ENCODE results near the gene RNF121. TPM values are rescaled to one million over a fixed set of nuclear protein-coding genes. Genes with fewer than 3 reads are reported as not detected.

Gene RNF121
- total and polyA plus RNA-seq, 2 of the 13 experiments (the other 11 are each of a cell fraction or from before 2014, with no cell fraction given) = 28.6 to 44.3 TPM

DNA sequence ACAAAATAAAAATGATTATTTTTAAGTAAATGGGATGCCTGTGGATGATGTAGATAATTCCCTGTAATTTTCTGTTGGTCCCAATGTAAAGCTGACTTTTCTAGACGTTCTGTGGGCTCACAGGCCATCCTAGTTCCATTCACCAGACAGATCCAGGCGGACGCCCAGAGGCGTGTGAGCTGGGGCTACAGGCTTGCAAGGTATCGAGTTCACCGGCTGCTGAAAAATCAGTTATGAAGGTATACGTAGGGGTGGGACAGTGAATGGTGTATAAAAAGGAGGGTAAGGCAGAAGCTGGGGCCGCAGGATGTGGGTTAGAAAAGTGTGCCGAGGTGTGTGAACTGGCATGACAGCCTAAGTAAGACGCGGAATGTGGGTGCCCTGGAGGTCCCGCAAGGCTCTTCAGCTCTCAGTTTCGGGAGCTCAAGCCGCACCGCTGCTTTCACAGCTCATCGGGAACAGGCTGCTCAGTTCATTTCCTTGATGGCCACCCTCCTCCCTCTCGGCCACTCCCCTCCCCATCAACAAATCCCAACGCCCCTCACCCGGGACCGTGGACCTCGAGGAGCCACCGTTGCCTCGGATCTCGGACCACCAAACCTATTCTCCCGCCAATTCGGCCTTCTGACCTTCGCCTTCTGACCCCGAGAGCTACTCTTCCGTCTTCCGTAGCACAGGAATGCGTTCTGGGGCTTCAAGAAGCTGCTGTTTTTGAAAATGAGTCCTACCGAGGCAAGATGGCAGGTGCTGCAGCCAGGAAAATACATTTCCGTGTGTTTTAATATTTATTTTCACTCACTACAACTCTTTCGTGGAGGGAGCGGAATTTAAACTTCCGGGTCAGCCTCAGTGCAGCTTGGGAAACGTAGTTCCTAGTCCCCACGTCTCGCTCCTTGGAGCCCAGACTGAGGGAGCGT, 768 bp upstream of the RNF121 start, which contains the start of gene XNDC1N (continued):
- TF ChIP-seq, protein P1, sequence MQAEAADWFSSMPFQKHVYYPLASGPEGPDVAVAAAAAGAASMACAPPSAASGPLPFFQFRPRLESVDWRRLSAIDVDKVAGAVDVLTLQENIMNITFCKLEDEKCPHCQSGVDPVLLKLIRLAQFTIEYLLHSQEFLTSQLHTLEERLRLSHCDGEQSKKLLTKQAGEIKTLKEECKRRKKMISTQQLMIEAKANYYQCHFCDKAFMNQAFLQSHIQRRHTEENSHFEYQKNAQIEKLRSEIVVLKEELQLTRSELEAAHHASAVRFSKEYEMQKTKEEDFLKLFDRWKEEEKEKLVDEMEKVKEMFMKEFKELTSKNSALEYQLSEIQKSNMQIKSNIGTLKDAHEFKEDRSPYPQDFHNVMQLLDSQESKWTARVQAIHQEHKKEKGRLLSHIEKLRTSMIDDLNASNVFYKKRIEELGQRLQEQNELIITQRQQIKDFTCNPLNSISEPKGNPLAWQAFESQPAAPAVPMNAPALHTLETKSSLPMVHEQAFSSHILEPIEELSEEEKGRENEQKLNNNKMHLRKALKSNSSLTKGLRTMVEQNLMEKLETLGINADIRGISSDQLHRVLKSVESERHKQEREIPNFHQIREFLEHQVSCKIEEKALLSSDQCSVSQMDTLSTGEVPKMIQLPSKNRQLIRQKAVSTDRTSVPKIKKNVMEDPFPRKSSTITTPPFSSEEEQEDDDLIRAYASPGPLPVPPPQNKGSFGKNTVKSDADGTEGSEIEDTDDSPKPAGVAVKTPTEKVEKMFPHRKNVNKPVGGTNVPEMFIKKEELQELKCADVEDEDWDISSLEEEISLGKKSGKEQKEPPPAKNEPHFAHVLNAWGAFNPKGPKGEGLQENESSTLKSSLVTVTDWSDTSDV (CRISPR knock-in tag; IDR thresholded peaks at IDR 0.05) = no peak
- TF ChIP-seq ATF7 (IDR thresholded peaks at IDR 0.05) (no peak), ATF7 (CRISPR knock-in tag; IDR thresholded peaks at IDR 0.05) (no peak), SAFB2 (CRISPR knock-in tag; IDR thresholded peaks at IDR 0.05; ENCODE audit: borderline replicate concordance, low read depth) (no peak), SNAPC2 (CRISPR knock-in tag; IDR thresholded peaks at IDR 0.05) (no peak), ZNF34 (CRISPR knock-in tag; IDR thresholded peaks at IDR 0.05; ENCODE audit: borderline replicate concordance) (no peak), ZNF263 (CRISPR knock-in tag; IDR thresholded peaks at IDR 0.05) (no peak), RFX1 (IDR thresholded peaks at IDR 0.05) (no peak), GABPB1 (CRISPR knock-in tag; IDR thresholded peaks at IDR 0.05) (peak; percentile 97), MIER2 (CRISPR knock-in tag; IDR thresholded peaks at IDR 0.05) (no peak), ZNF775 (CRISPR knock-in tag; IDR thresholded peaks at IDR 0.05; ENCODE audit: borderline replicate concordance) (no peak), THAP11 (CRISPR knock-in tag; IDR thresholded peaks at IDR 0.05) (peak; percentile 98), ZNF225 (CRISPR knock-in tag; IDR thresholded peaks at IDR 0.05) (no peak), ZNF24 (IDR thresholded peaks at IDR 0.05) (no peak), ZSCAN20 (CRISPR knock-in tag; IDR thresholded peaks at IDR 0.05; ENCODE audit: borderline replicate concordance) (0 out of 2 replicates have a peak, but pooled peaks have one; percentile 33), FOXP1 (IDR thresholded peaks at IDR 0.05) (no peak), FOXP1 (CRISPR knock-in tag; IDR thresholded peaks at IDR 0.05) (no peak), REL (CRISPR knock-in tag; conservative IDR thresholded peaks at IDR 0.05) (peak; percentile 82; the same call in 1 of the 2 replicates), ZNF138 (CRISPR knock-in tag; IDR thresholded peaks at IDR 0.05; ENCODE audit: low read depth) (0 out of 2 replicates have a peak, but pooled peaks have one; percentile 67), ZNF496 (CRISPR knock-in tag; IDR thresholded peaks at IDR 0.05; ENCODE audit: insufficient replicate concordance) (no peak), ATAD3A (CRISPR knock-in tag; IDR thresholded peaks at IDR 0.05) (no peak)
- TF ChIP-seq, protein P2, sequence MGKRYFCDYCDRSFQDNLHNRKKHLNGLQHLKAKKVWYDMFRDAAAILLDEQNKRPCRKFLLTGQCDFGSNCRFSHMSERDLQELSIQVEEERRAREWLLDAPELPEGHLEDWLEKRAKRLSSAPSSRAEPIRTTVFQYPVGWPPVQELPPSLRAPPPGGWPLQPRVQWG (CRISPR knock-in tag; IDR thresholded peaks at IDR 0.05; ENCODE audit: borderline replicate concordance, low read depth) = no peak
- TF ChIP-seq, protein P3, sequence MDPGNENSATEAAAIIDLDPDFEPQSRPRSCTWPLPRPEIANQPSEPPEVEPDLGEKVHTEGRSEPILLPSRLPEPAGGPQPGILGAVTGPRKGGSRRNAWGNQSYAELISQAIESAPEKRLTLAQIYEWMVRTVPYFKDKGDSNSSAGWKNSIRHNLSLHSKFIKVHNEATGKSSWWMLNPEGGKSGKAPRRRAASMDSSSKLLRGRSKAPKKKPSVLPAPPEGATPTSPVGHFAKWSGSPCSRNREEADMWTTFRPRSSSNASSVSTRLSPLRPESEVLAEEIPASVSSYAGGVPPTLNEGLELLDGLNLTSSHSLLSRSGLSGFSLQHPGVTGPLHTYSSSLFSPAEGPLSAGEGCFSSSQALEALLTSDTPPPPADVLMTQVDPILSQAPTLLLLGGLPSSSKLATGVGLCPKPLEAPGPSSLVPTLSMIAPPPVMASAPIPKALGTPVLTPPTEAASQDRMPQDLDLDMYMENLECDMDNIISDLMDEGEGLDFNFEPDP (CRISPR knock-in tag; conservative IDR thresholded peaks at IDR 0.05) = no peak
- TF ChIP-seq, protein P4, sequence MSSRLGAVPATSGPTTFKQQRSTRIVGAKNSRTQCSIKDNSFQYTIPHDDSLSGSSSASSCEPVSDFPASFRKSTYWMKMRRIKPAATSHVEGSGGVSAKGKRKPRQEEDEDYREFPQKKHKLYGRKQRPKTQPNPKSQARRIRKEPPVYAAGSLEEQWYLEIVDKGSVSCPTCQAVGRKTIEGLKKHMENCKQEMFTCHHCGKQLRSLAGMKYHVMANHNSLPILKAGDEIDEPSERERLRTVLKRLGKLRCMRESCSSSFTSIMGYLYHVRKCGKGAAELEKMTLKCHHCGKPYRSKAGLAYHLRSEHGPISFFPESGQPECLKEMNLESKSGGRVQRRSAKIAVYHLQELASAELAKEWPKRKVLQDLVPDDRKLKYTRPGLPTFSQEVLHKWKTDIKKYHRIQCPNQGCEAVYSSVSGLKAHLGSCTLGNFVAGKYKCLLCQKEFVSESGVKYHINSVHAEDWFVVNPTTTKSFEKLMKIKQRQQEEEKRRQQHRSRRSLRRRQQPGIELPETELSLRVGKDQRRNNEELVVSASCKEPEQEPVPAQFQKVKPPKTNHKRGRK (CRISPR knock-in tag; IDR thresholded peaks at IDR 0.05) = no peak

Data from HepG2 (cell line).